ENCODE measurements around the gene SFI1.

The SFI1 gene

GRCh38 chr22:31615940-31616314 lies 119.6 kb downstream of the SFI1 start:
- no peaks in the 10 kb centered on the region for H3K27me3 ChIP-seq (ENCODE audit: control insufficient read depth, insufficient read depth, low read length, poor library complexity, severe bottlenecking)
- 92% methylated on average over 4 of the region's 4 CpGs for WGBS, 2 experiments
- no peaks in the 10 kb centered on the region for H3K9me3 ChIP-seq (ENCODE audit: control insufficient read depth, low read length)
- H3K4me1 ChIP-seq (ENCODE audit: control insufficient read depth, insufficient read depth, low read length): no peaks in the 10 kb centered on the region
- H3K27ac ChIP-seq (ENCODE audit: insufficient read depth, low read depth, low read length, poor library complexity, severe bottlenecking): no peak overlapping the region
- H3K36me3 ChIP-seq (ENCODE audit: control insufficient read depth, insufficient read depth, low read length): peaks cover 6% of the 10 kb centered on the region
- H3K4me3 ChIP-seq (ENCODE audit: insufficient read depth, low read depth, low read length): no peak overlapping the region

- Histone ChIP-seq H3K27ac (ENCODE audit: insufficient read depth, low read depth, low read length, poor library complexity, severe bottlenecking) (no peak overlapping the region), H3K4me3 (ENCODE audit: insufficient read depth, low read depth, low read length) (no peak overlapping the region), H3K36me3 (ENCODE audit: control insufficient read depth, insufficient read depth, low read length) (peaks cover 6% of the 10 kb centered on the region), H3K9me3 (ENCODE audit: control insufficient read depth, low read length) (no peaks in the 10 kb centered on the region), H3K27me3 (ENCODE audit: control insufficient read depth, insufficient read depth, low read length, poor library complexity, severe bottlenecking) (no peaks in the 10 kb centered on the region), H3K4me1 (ENCODE audit: control insufficient read depth, insufficient read depth, low read length) (no peaks in the 10 kb centered on the region)
- WGBS, 2 experiments: 94 to 96% methylated on average over 9 of the region's 9 CpGs
These were observed 120.1 kb downstream of the SFI1 start for GRCh38 chr22:31616315-31616980.

GRCh38 chr22:31618057-31618456 lies 121.7 kb downstream of the SFI1 start:
- no peaks in the 10 kb centered on the region for H3K27me3 ChIP-seq (ENCODE audit: control insufficient read depth, insufficient read depth, low read length, poor library complexity, severe bottlenecking)
- H3K4me3 ChIP-seq (ENCODE audit: insufficient read depth, low read depth, low read length): no peak overlapping the region
- H3K27ac ChIP-seq (ENCODE audit: insufficient read depth, low read depth, low read length, poor library complexity, severe bottlenecking): no peak overlapping the region
- H3K9me3 ChIP-seq (ENCODE audit: control insufficient read depth, low read length): no peaks in the 10 kb centered on the region
- WGBS, 2 experiments: 95 to 97% methylated on average over 17 of the region's 17 CpGs
- no peaks in the 10 kb centered on the region for H3K4me1 ChIP-seq (ENCODE audit: control insufficient read depth, insufficient read depth, low read length)
- H3K36me3 ChIP-seq (ENCODE audit: control insufficient read depth, insufficient read depth, low read length): peaks cover 6% of the 10 kb centered on the region

GRCh38 chr22:31618471-31619176 lies 122.3 kb downstream of the SFI1 start:
- WGBS, 2 experiments: 91 to 93% methylated on average over 5 of the region's 5 CpGs
- H3K9me3 ChIP-seq (ENCODE audit: control insufficient read depth, low read length): no peaks in the 10 kb centered on the region
- no peak overlapping the region for H3K4me3 ChIP-seq (ENCODE audit: insufficient read depth, low read depth, low read length)
- H3K27ac ChIP-seq (ENCODE audit: insufficient read depth, low read depth, low read length, poor library complexity, severe bottlenecking): no peak overlapping the region
- no peaks in the 10 kb centered on the region for H3K4me1 ChIP-seq (ENCODE audit: control insufficient read depth, insufficient read depth, low read length)
- no peaks in the 10 kb centered on the region for H3K27me3 ChIP-seq (ENCODE audit: control insufficient read depth, insufficient read depth, low read length, poor library complexity, severe bottlenecking)
- H3K36me3 ChIP-seq (ENCODE audit: control insufficient read depth, insufficient read depth, low read length): peaks cover 6% of the 10 kb centered on the region

GRCh38 chr22:31619611-31620300 lies 123.4 kb downstream of the SFI1 start:
- Histone ChIP-seq H3K36me3 (ENCODE audit: control insufficient read depth, insufficient read depth, low read length) (peaks cover 6% of the 10 kb centered on the region), H3K4me3 (ENCODE audit: insufficient read depth, low read depth, low read length) (no peak overlapping the region), H3K27ac (ENCODE audit: insufficient read depth, low read depth, low read length, poor library complexity, severe bottlenecking) (no peak overlapping the region), H3K9me3 (ENCODE audit: control insufficient read depth, low read length) (no peaks in the 10 kb centered on the region), H3K27me3 (ENCODE audit: control insufficient read depth, insufficient read depth, low read length, poor library complexity, severe bottlenecking) (no peaks in the 10 kb centered on the region), H3K4me1 (ENCODE audit: control insufficient read depth, insufficient read depth, low read length) (peaks cover 11% of the 10 kb centered on the region)
- 96 to 97% methylated on average over 14 of the region's 14 CpGs for WGBS, 2 experiments

- 94 to 95% methylated on average over 20 of the region's 20 CpGs for WGBS, 2 experiments
- Histone ChIP-seq H3K9me3 (ENCODE audit: control insufficient read depth, low read length) (no peaks in the 10 kb centered on the region), H3K36me3 (ENCODE audit: control insufficient read depth, insufficient read depth, low read length) (peaks cover 6% of the 10 kb centered on the region), H3K27ac (ENCODE audit: insufficient read depth, low read depth, low read length, poor library complexity, severe bottlenecking) (no peak overlapping the region), H3K27me3 (ENCODE audit: control insufficient read depth, insufficient read depth, low read length, poor library complexity, severe bottlenecking) (no peaks in the 10 kb centered on the region), H3K4me1 (ENCODE audit: control insufficient read depth, insufficient read depth, low read length) (peaks cover 23% of the 10 kb centered on the region), H3K4me3 (ENCODE audit: insufficient read depth, low read depth, low read length) (no peak overlapping the region)
These were observed 124.6 kb downstream of the SFI1 start for GRCh38 chr22:31620756-31621480.

- WGBS, 2 experiments: 94 to 96% methylated on average over 19 of the region's 19 CpGs
- Histone ChIP-seq H3K36me3 (ENCODE audit: control insufficient read depth, insufficient read depth, low read length) (peaks cover 6% of the 10 kb centered on the region), H3K9me3 (ENCODE audit: control insufficient read depth, low read length) (no peaks in the 10 kb centered on the region), H3K27me3 (ENCODE audit: control insufficient read depth, insufficient read depth, low read length, poor library complexity, severe bottlenecking) (no peaks in the 10 kb centered on the region), H3K4me3 (ENCODE audit: insufficient read depth, low read depth, low read length) (no peak overlapping the region), H3K4me1 (ENCODE audit: control insufficient read depth, insufficient read depth, low read length) (peaks cover 30% of the 10 kb centered on the region), H3K27ac (ENCODE audit: insufficient read depth, low read depth, low read length, poor library complexity, severe bottlenecking) (no peak overlapping the region)
These were observed 125.3 kb downstream of the SFI1 start for GRCh38 chr22:31621507-31622124.

- Histone ChIP-seq H3K4me3 (ENCODE audit: insufficient read depth, low read depth, low read length) (no peak overlapping the region), H3K27ac (ENCODE audit: insufficient read depth, low read depth, low read length, poor library complexity, severe bottlenecking) (no peak overlapping the region), H3K9me3 (ENCODE audit: control insufficient read depth, low read length) (no peaks in the 10 kb centered on the region), H3K27me3 (ENCODE audit: control insufficient read depth, insufficient read depth, low read length, poor library complexity, severe bottlenecking) (no peaks in the 10 kb centered on the region), H3K36me3 (ENCODE audit: control insufficient read depth, insufficient read depth, low read length) (peaks cover 6% of the 10 kb centered on the region), H3K4me1 (ENCODE audit: control insufficient read depth, insufficient read depth, low read length) (peaks cover 37% of the 10 kb centered on the region)
- 91 to 97% methylated on average over 1 of the region's 1 CpG for WGBS, 2 experiments
These were observed 126.6 kb downstream of the SFI1 start for GRCh38 chr22:31622980-31623379.

- Histone ChIP-seq H3K4me3 (ENCODE audit: insufficient read depth, low read depth, low read length) (no peak overlapping the region), H3K9me3 (ENCODE audit: control insufficient read depth, low read length) (no peaks in the 10 kb centered on the region), H3K4me1 (ENCODE audit: control insufficient read depth, insufficient read depth, low read length) (peaks cover 37% of the 10 kb centered on the region), H3K27ac (ENCODE audit: insufficient read depth, low read depth, low read length, poor library complexity, severe bottlenecking) (no peak overlapping the region), H3K36me3 (ENCODE audit: control insufficient read depth, insufficient read depth, low read length) (peaks cover 6% of the 10 kb centered on the region), H3K27me3 (ENCODE audit: control insufficient read depth, insufficient read depth, low read length, poor library complexity, severe bottlenecking) (no peaks in the 10 kb centered on the region)
- WGBS, 2 experiments: 93% methylated on average over 18 of the region's 18 CpGs
These were observed 127.4 kb downstream of the SFI1 start for GRCh38 chr22:31623592-31624304.

Measured in ectodermal cell (in vitro differentiated cells).